Left lobe of liver (tissue), 2 donors: ENCODE results near the gene ZNF835. TPM values are rescaled to one million over a fixed set of nuclear protein-coding genes. Genes with fewer than 3 reads are reported as not detected.
A peak's percentile ranks its signal among the peaks of the same experiment; 100 is the strongest.
"Not testable (repeated sequence)": the region's sequence is repeated elsewhere in the genome, so short reads cannot be mapped to it uniquely, and the experiment has no call there.

Experiments used
- ATAC-seq: fragments of 200-7000 bp; cut with Tn5 transposase; one replicate; pipeline ENCODE4 v1.9.1; 2020; ENCODE audit warnings: mild to moderate bottlenecking, moderate library complexity
- DNase-seq: peaks from one replicate; pipeline ENCODE4 v3.0.0-alpha.2; 2020; ENCODE audit warnings: low spot score
- total RNA-seq: library from RNA; stranded (reverse); gene quantifications from one replicate; pipeline ENCODE4 v1.2.1, GENCODE V29; 2021
- donor health status: DM: no; HTN: no; CAD: no; lungs with moderate emphysema.
- donor health status: DM: no; HTN: yes; CAD: no.

The ZNF835 gene
- 0.58 TPM for total RNA-seq

DNA sequence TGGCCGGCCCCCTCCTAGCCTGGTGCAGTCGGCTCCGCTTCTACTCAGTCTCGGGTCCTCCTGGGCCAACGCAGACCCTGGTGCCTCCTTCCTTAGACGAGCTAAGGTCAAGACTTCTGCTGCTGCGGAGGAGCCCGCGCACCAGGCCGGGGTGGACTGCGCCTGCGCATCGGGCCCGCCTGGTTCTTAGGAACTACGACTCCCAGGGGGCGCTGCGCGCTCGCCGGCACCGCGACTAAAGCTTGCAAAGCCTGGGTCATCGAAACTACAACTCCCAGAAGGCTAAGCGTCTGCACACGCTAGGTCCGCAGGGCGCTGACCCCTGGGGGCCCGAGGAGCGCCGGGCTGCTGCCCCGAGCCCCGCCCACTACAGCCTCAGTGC is at the start of gene ZNF835:
TSS of gene ZNF835 (minus strand) at position 145 of the 382 bp plus-strand sequence. CDS start 6,559 bp downstream, outside the sequence.
- DNase-seq (peak; percentile 83), ATAC-seq (peak; percentile 94)

GRCh38 chr19:56720281-56720680 is 48.7 kb upstream of the ZNF835 start:
- no peak for ATAC-seq
- DNase-seq, result no peak

- DNase-seq (no peak), ATAC-seq (no peak)
Measured at GRCh38 chr19:56718231-56718630, 46.7 kb upstream of the ZNF835 start.

- ATAC-seq, result no peak
- no peak for DNase-seq
Measured at GRCh38 chr19:56712611-56713276, 41.2 kb upstream of the ZNF835 start.

GRCh38 chr19:56710437-56710836 is 38.9 kb upstream of the ZNF835 start:
- DNase-seq (no peak), ATAC-seq (no peak)

GRCh38 chr19:56707821-56708220 is 36.3 kb upstream of the ZNF835 start:
- no peak for ATAC-seq
- DNase-seq, result no peak

DNA sequence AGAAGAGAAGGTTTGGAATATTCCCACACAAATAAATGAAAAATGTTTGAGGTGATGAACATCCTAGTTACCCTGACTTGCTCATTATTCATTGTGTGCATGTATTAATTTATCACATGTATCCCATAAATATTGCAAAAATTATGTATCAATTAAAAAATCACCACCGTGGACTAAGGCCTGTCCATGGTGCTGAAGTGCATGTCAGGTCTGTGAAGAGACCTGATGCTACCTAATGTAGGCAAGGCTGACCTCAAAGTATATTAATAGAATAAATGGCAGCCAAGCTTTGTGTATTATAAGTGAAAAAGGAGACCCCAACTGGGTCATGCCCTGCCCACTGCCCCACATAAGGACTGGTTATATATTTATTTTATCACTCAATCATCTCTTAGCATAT is 34.4 kb upstream of the ZNF835 start:
- no peak for ATAC-seq
- no peak for DNase-seq

GRCh38 chr19:56701895-56702294 is 30.3 kb upstream of the ZNF835 start:
- ATAC-seq (no peak), DNase-seq (no peak)

- no peak for DNase-seq
- no peak for ATAC-seq
Measured at GRCh38 chr19:56699552-56699951, 28.0 kb upstream of the ZNF835 start.

DNA sequence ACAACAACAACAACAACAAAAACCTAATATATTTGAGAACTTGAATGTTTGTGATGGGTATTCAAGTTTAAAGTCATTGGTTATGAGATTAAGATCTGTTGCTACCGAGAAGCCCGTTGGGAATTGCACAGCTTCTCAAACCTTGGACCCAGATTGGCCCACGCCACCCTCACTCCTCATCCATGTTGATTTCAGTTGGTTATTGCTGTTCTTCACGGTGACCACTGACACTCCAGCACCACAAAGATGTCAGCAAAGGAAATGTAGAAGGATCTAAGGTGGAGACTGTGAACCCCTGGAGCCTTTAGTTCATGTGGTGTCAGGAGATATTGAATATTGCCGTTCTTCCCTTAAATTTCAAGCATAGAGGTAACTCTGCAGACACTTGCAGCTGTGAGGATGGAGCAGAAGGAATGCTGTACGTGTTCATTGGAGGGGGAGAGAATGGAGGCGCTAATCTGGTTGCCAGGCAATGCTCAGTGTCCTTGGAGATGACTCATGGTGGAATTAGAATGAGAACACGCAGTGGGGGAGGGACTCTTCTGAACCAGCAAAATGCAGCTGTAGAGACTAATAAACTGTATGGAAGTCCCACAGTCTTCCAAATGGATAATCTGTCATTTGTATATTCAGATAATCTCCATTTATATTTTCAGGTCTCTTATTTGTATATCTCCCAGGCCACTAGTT is 20.8 kb upstream of the ZNF835 start:
- ATAC-seq (no peak), DNase-seq (no peak)

DNA sequence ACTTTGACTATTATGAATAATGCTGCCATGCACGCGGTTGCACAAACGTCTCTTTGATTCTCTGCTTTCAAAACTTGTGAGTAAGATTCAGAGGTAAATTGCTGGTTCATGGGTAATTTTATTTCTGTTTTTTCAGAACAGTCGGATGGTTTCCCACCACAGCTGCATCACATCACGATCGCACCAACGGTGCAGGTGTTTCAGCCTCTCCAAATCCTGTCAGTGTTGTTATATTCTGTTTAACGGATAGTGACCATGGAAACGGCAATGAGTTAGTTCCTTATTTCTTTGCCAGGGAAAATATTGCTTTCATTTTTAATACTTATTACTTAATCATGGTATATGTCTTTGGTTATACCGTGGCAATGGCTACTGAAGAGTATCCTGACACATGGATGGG is 19.1 kb upstream of the ZNF835 start:
- DNase-seq (no peak), ATAC-seq (no peak)

- no peak for ATAC-seq
- no peak for DNase-seq
Measured at GRCh38 chr19:56689198-56689597, 17.6 kb upstream of the ZNF835 start.

GRCh38 chr19:56687031-56687430 is 15.5 kb upstream of the ZNF835 start:
- no peak for ATAC-seq

DNA sequence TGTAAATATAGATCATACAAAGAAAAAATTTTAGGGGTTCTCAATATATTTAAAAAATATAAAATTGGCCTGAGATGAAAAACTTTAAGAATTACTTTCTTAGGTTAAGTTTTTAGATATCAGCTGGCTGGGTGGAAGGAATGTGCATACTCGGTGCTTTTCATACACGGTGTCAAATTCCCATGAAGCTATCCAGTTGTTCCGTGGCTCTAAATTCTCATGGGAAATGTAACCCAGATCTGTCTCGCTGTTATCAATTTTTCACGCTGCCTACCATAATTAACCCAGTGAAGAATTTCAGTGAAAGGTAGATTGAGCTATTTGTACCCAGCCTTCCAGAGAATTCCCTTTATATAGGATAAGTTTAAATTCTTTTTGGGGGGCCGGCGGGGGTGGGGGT is 11.6 kb upstream of the ZNF835 start:
- DNase-seq, result no peak
- ATAC-seq, result no peak

More at GRCh38 chr19:56687031-56687430, 15.5 kb upstream of the ZNF835 start:
- no peak for DNase-seq

DNA sequence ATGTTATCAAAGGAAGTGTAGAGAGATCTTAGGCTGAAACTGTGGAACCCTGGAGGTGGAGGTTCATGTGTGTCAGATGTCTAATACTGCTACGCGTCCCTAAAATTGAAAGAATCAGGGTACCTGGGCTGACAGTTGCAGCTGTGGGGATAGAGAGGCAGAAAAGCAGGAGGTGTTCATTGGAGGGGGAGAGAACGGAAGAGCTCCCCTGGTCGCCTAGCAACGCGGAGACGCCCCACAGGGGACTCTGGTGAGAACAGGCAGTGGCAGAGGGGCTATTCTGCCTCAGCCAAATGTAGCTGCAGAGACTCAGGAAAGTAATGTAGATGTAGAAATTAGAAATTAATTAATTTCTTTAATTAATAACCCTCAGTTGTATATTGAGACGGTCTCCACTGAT is 10.1 kb upstream of the ZNF835 start:
- ATAC-seq, result no peak
- no peak for DNase-seq

GRCh38 chr19:56678205-56678604 is 6.6 kb upstream of the ZNF835 start:
- ATAC-seq (no peak), DNase-seq (no peak)

- ATAC-seq, DNase-seq: not testable (repeated sequence)
Measured at GRCh38 chr19:56672610-56673009, 1.1 kb upstream of the ZNF835 start.

GRCh38 chr19:56670961-56671612 is 470 bp downstream of the ZNF835 start:
- DNase-seq (no peak), ATAC-seq (no peak)

GRCh38 chr19:56670401-56670960 is 1.1 kb downstream of the ZNF835 start:
- no peak for ATAC-seq
- no peak for DNase-seq

GRCh38 chr19:56668676-56669075 is 2.9 kb downstream of the ZNF835 start:
- DNase-seq, result no peak
- ATAC-seq, result no peak

DNA sequence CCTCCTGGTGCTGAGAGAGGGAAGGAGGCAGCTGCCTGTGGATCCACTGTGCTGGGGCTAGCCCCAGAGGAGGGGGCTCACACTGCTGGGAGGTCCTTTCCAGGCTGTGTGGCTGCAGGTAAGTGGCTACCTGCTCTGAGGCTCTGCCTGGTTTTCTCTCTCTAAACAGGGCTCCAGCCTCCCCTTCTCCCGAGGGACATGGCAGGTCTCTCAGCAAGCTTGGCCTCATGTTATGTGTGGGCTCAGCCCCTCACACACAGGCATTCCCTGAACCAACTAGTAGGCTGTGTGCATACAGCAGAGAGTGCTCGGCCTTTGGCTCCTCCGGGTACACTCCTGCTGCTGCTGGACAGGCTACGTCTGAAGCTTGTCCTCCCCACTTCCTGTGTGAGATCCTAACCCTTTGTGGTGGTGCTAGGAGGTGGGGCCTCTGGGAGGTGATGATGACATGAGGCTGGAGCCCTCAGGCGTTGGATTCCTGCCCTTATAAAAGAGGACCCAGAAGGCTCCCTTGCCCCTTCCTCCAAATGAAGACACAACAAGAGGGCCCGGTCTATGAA is 4.2 kb downstream of the ZNF835 start:
- DNase-seq (no peak), ATAC-seq (no peak)
